A549 treated with GW870086 at 1 μM for 4 hours (cell line): ENCODE data around the gene NAA15. TPM values are rescaled to one million over a fixed set of nuclear protein-coding genes. Genes with fewer than 3 reads are reported as not detected.

Experiments used
- total RNA-seq: library from RNA; stranded (reverse); fragments of 200-300 nt; extraction: Qiagen RNA extraction; gene quantifications from 5 replicates; pipeline ENCODE4 v1.2.3, GENCODE V29; 2022; ENCODE audit warnings: low read depth

Gene NAA15
- 19.9 to 35.2 TPM (median 29.9 TPM) in 5 replicates for total RNA-seq

DNA sequence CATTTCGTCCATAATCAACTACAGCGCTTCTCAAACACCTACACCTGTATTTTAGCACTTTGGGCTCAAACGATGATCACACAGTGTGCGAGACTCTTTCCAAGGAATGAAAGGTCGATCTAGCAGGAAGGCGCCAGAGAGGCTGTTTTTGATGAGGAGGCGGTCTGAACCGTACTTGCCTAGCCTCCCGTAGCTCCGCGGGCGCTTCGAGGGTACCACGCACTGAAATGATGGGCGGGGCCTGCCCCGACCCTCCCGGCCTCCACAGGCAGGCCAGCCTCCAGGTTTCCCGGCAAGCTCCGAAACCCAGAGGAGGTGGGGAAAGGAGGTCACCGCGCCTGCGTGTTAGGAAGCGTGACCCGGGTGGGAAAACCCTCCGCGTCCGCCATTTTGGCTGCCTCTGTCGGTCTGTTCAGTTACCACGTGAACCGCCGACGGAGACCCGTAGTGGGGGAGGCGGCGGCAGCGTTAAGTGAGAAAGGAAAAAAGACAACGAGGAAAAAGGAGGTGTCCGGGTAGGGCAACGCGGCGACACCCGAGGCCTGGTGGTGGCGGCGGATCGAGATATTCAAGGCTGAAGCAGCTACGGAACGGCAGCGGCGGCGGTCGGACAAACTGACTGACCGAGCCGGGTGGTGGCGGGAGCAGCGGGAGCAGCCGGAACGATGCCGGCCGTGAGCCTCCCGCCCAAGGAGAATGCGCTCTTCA lies at the start of gene NAA15:
Gene NAA15 (plus strand): TSS at position 393 of the 708 bp plus-strand sequence. CDS start 273 bp downstream, at position 666.

GRCh38 chr4:139279760-139280620 lies 21.3 kb upstream of the NAA15 start, which contains the start of gene MGARP:
Gene MGARP, minus strand, starts transcription at chr4:139280225. Its CDS starts 67 bp downstream, at chr4:139280158.

GRCh38 chr4:139301821-139302611 lies 711 bp downstream of the NAA15 start, which contains the start of gene NDUFC1:
Gene NDUFC1, minus strand, starts transcription at chr4:139302477. Its CDS starts 6,679 bp downstream, at chr4:139295798.

GRCh38 chr4:139454111-139455045 lies 153.1 kb downstream of the NAA15 start, which contains the start of gene RAB33B:
Gene RAB33B, plus strand, starts transcription at chr4:139454121. Its CDS starts 75 bp downstream, at chr4:139454196.

Other genes with a start within 250 kb of the NAA15 start
- 9.2 to 13.7 TPM (median 12.6 TPM) in 5 replicates for gene ELF2, start 124.3 kb upstream of the NAA15 start, total RNA-seq
- gene MGARP, start 21.3 kb upstream of the NAA15 start, total RNA-seq: 0.34 to 0.70 TPM (median 0.57 TPM) in 5 replicates
- gene NDUFC1, start 972 bp downstream of the NAA15 start, total RNA-seq: 77.3 to 82.2 TPM (median 80.8 TPM) in 5 replicates
- gene RAB33B, start 152.6 kb downstream of the NAA15 start, total RNA-seq: 1.6 to 2.6 TPM (median 2.2 TPM) in 5 replicates